Measurements from ENCODE around the gene CD69. TPM values are rescaled to one million over a fixed set of nuclear protein-coding genes. Genes with fewer than 3 reads are reported as not detected.

CD69 gene
- total RNA-seq, 1 experiment from 2014 or later: 0.98 TPM

- intact Hi-C loops (cut with micrococcal nuclease; ENCODE audit: unreplicated experiment) (no loop called here), in situ Hi-C loops (cut with HindIII; ENCODE audit: low pct_unique_long_range_greater_than_20kb, low sequenced_read_pairs) (no loop called here)
- CTCF ChIA-PET: no interaction called here
Measured at GRCh38 chr12:9727813-9728212, 32.9 kb downstream of the CD69 start.

GRCh38 chr12:9725213-9725870, 35.4 kb downstream of the CD69 start:
- no peak overlapping the region for H3K27ac ChIP-seq (ENCODE audit: low read length)
- intact Hi-C loops (cut with micrococcal nuclease; ENCODE audit: unreplicated experiment) (no loop called here), in situ Hi-C loops (cut with HindIII; ENCODE audit: low pct_unique_long_range_greater_than_20kb, low sequenced_read_pairs) (no loop called here)
- peaks cover 2% of the 10 kb centered on the region; the same call in 1 of the 2 replicates for H3K4me1 ChIP-seq (ENCODE audit: control insufficient read depth, insufficient read depth, low read length)
- H3K9me3 ChIP-seq (ENCODE audit: control insufficient read depth, insufficient read depth, low read depth, low read length): no peaks in the 10 kb centered on the region
- DNase-seq (ENCODE audit: low read depth, low spot score): no peak
- TF ChIP-seq SIN3A (IDR thresholded peaks at IDR 0.05; ENCODE audit: borderline replicate concordance, insufficient read depth, low read depth, low read length) (no peak), POLR2AphosphoS5 (IDR thresholded peaks at IDR 0.05; ENCODE audit: low read depth, low read length) (no peak), TCF7L2 (IDR thresholded peaks at IDR 0.05; ENCODE audit: low read depth, low read length) (no peak), CTCF (IDR thresholded peaks at IDR 0.05) (no peak), REST (IDR thresholded peaks at IDR 0.05; ENCODE audit: insufficient read depth in 1 of 2, low read depth in 2 of 2, low read length in 1 of 2) (no peak)
- no peak overlapping the region for H3K4me3 ChIP-seq (ENCODE audit: low read depth in 2 of 2, low read length in 2 of 2)
- CTCF ChIA-PET: no interaction called here
- POLR2A ChIA-PET: no interaction called here
- no peaks in the 10 kb centered on the region for H3K36me3 ChIP-seq (ENCODE audit: control insufficient read depth, insufficient read depth, low read length)
- H3K27me3 ChIP-seq (ENCODE audit: control insufficient read depth, insufficient read depth, low read length): no peaks in the 10 kb centered on the region
- no TSS peak for BruUV-seq (replicated peaks)
- no peak for ATAC-seq

More at GRCh38 chr12:9727813-9728212, 32.9 kb downstream of the CD69 start:
- Histone ChIP-seq H3K27me3 (ENCODE audit: control insufficient read depth, insufficient read depth, low read length) (no peaks in the 10 kb centered on the region), H3K4me3 (ENCODE audit: low read depth in 2 of 2, low read length in 2 of 2) (no peak overlapping the region), H3K9me3 (ENCODE audit: control insufficient read depth, insufficient read depth, low read depth, low read length) (no peaks in the 10 kb centered on the region), H3K27ac (ENCODE audit: low read length) (no peak overlapping the region), H3K4me1 (ENCODE audit: control insufficient read depth, insufficient read depth, low read length) (no peaks in the 10 kb centered on the region), H3K36me3 (ENCODE audit: control insufficient read depth, insufficient read depth, low read length) (no peaks in the 10 kb centered on the region)
- no TSS peak for BruUV-seq (replicated peaks)
- ATAC-seq (no peak), DNase-seq (ENCODE audit: low read depth, low spot score) (no peak)
- POLR2A ChIA-PET: no interaction called here
- no peak for TF ChIP-seq TCF7L2 (IDR thresholded peaks at IDR 0.05; ENCODE audit: low read depth, low read length)
- no peak for TF ChIP-seq CTCF (IDR thresholded peaks at IDR 0.05)
- no peak for TF ChIP-seq POLR2AphosphoS5 (IDR thresholded peaks at IDR 0.05; ENCODE audit: low read depth, low read length)
- TF ChIP-seq SIN3A (IDR thresholded peaks at IDR 0.05; ENCODE audit: borderline replicate concordance, insufficient read depth, low read depth, low read length): no peak
- TF ChIP-seq REST (IDR thresholded peaks at IDR 0.05; ENCODE audit: insufficient read depth in 1 of 2, low read depth in 2 of 2, low read length in 1 of 2): no peak
